GM23338 (cell line): ENCODE results near the gene CTSW. TPM values are rescaled to one million over a fixed set of nuclear protein-coding genes. Genes with fewer than 3 reads are reported as not detected.

Source experiments
- ATAC-seq: fragments of 200-7000 bp; cut with Tn5 transposase; 3 replicates; pipeline ENCODE4 v1.9.1; 2020
- DNase-seq: peaks from one replicate; pipeline ENCODE4 v3.0.0-alpha.2; 2015; ENCODE audit warnings: low spot score
- H2AFZ ChIP-seq: fragments of 200-600 bp; sonication (generic); 2 replicates; pipeline ENCODE4 v1.8.0; 2016; ENCODE audit warnings: antibody characterized with exemption, mild to moderate bottlenecking, moderate library complexity
- H3F3A ChIP-seq: fragments of 200-600 bp; sonication (generic); replicated peaks from 2 replicates; pipeline ENCODE4 v1.8.0; 2017; ENCODE audit warnings: antibody characterized with exemption, mixed run types, low read depth
- H3K27ac ChIP-seq: fragments of 200-600 bp; sonication (generic); 2 replicates; pipeline ENCODE4 v1.6.1; 2016; ENCODE audit warnings: low read depth
- H3K27me3 ChIP-seq: fragments of 200-600 bp; sonication (generic); 2 replicates; pipeline ENCODE4 v1.8.0; 2016; ENCODE audit warnings: mild to moderate bottlenecking, mixed run types, moderate library complexity; ENCODE audit not compliant: insufficient read depth
- H3K36me3 ChIP-seq: fragments of 200-600 bp; sonication (generic); 2 replicates; pipeline ENCODE4 v1.8.0; 2016; ENCODE audit warnings: mild to moderate bottlenecking; ENCODE audit not compliant: insufficient read depth
- H3K4me1 ChIP-seq: fragments of 200-600 bp; sonication (generic); 2 replicates; pipeline ENCODE4 v1.8.0; 2016; ENCODE audit warnings: mild to moderate bottlenecking, moderate library complexity; ENCODE audit not compliant: insufficient read depth
- H3K4me2 ChIP-seq: fragments of 200-600 bp; sonication (generic); 2 replicates; pipeline ENCODE4 v1.7.1; 2017; ENCODE audit warnings: mixed run types
- H3K4me3 ChIP-seq: fragments of 200-600 bp; sonication (generic); 2 replicates; pipeline ENCODE4 v1.6.1; 2016; ENCODE audit warnings: mixed run types
- H3K79me2 ChIP-seq: fragments of 200-600 bp; sonication (generic); replicated peaks from 2 replicates; pipeline ENCODE4 v1.8.0; 2017; ENCODE audit warnings: mild to moderate bottlenecking; ENCODE audit not compliant: insufficient read depth
- H3K9me2 ChIP-seq: fragments of 200-600 bp; sonication (generic); 2 replicates; pipeline ENCODE4 v1.8.0; 2017; ENCODE audit not compliant: insufficient read depth
- H4K20me1 ChIP-seq: fragments of 200-600 bp; sonication (generic); replicated peaks from 2 replicates; pipeline ENCODE4 v1.8.0; 2017; ENCODE audit warnings: mild to moderate bottlenecking; ENCODE audit not compliant: insufficient read depth
- H3K27ac Mint-ChIP-seq: 2 replicates; pipeline ENCODE4 v1.8.0; 2020; ENCODE audit warnings: inconsistent platforms, mild to moderate bottlenecking, moderate library complexity, mixed read lengths
- H3K27me3 Mint-ChIP-seq: 3 replicates; pipeline ENCODE4 v1.8.0; 2022; ENCODE audit warnings: low read depth, mild to moderate bottlenecking, moderate library complexity, mixed read lengths, inconsistent platforms; ENCODE audit not compliant: insufficient read depth, poor library complexity
- H3K36me3 Mint-ChIP-seq: 3 replicates; pipeline ENCODE4 v1.8.0; 2021; ENCODE audit warnings: low read depth, mild to moderate bottlenecking, inconsistent platforms, moderate library complexity, mixed read lengths
- H3K4me1 Mint-ChIP-seq: 3 replicates; pipeline ENCODE4 v1.8.0; 2020; ENCODE audit warnings: mild to moderate bottlenecking, inconsistent platforms, mixed read lengths
- H3K4me3 Mint-ChIP-seq: 3 replicates; pipeline ENCODE4 v1.8.0; 2021; ENCODE audit warnings: moderate library complexity, mild to moderate bottlenecking, inconsistent platforms, mixed read lengths
- H3K9me3 Mint-ChIP-seq: 3 replicates; pipeline ENCODE4 v1.8.0; 2020; ENCODE audit warnings: moderate library complexity, mild to moderate bottlenecking, inconsistent platforms, mixed read lengths
- CREB1 ChIP-seq: fragments of 250-450 bp; sonication (Bioruptor Pico); IDR thresholded peaks from 2 replicates; pipeline ENCODE4 v1.5.0; 2020; ENCODE audit warnings: low read depth, mild to moderate bottlenecking, moderate library complexity
- EZH2 ChIP-seq: fragments of 200-600 bp; sonication (generic); IDR thresholded peaks from one replicate; pipeline ENCODE4 v1.8.0; 2017; ENCODE audit warnings: antibody characterized with exemption, mild to moderate bottlenecking, low read depth; ENCODE audit not compliant: unreplicated experiment
- JUNB ChIP-seq: IDR thresholded peaks from one replicate; pipeline ENCODE4 v1.6.1; 2016; ENCODE audit warnings: antibody characterized with exemption; ENCODE audit not compliant: unreplicated experiment
- NANOG ChIP-seq: IDR thresholded peaks from 2 replicates; pipeline ENCODE4 v1.6.1; 2016; ENCODE audit warnings: antibody characterized with exemption, borderline replicate concordance
- STAT1 ChIP-seq: IDR thresholded peaks from one replicate; pipeline ENCODE4 v1.6.1; 2016; ENCODE audit warnings: antibody characterized with exemption; ENCODE audit not compliant: unreplicated experiment
- ZNF114 ChIP-seq: fragments of 250-450 bp; sonication (Bioruptor Pico); IDR thresholded peaks from 2 replicates; pipeline ENCODE4 v1.5.0; 2020; ENCODE audit warnings: mild to moderate bottlenecking, moderate library complexity
- ZNF331 ChIP-seq: fragments of 250-450 bp; sonication (Bioruptor Pico); IDR thresholded peaks from 2 replicates; pipeline ENCODE4 v1.5.0; 2020; ENCODE audit warnings: low read depth, mild to moderate bottlenecking, moderate library complexity
- polyA plus RNA-seq: library from polyadenylated mRNA; unstranded; fragments of >200 nt; fragmentation: Nextera tagmentation; extraction: Ambion mirVana; gene quantifications from 2 replicates; pipeline ENCODE4 v1.2.1, GENCODE V29; 2016
- total RNA-seq: library from RNA; depleted of rRNA; stranded (reverse); fragments of >200 nt; shearing (Covaris generic); gene quantifications from 2 replicates; pipeline ENCODE4 v1.2.3, GENCODE V29; 2014
- TF ChIP-seq, protein P1 (sequence below): IDR thresholded peaks from one replicate; pipeline ENCODE4 v1.6.1; 2018; ENCODE audit warnings: antibody characterized with exemption; ENCODE audit not compliant: unreplicated experiment
- TF ChIP-seq, protein P2 (sequence below): fragments of 250-450 bp; sonication (Bioruptor Pico); IDR thresholded peaks from 2 replicates; pipeline ENCODE4 v1.5.0; 2020; ENCODE audit warnings: mild to moderate bottlenecking, moderate library complexity
- TF ChIP-seq, protein P3 (sequence below): IDR thresholded peaks from 2 replicates; pipeline ENCODE4 v1.6.1; 2016; ENCODE audit warnings: antibody characterized with exemption

CTSW gene
- total and polyA plus RNA-seq, 2 experiments from 2014 or later: not detected

DNA sequence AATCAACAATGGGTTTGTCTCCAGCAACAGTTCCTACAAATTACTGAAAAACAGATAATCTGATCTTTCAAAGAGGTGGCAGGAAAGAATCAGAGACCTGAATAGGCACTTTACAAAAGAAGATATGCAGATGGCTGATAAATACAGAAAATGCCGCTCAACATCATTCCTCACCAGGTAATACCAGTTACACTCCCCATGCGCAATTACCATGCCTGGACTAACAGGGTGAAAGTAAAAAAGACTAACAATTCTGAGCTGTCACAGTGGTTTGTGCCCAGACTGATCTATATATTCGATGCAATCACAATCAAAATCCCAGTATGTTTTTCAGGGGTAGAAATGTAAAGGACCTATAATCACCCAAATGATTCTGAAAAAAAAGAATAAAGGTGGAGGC lies 35.8 kb upstream of the CTSW start (continued):
- TF ChIP-seq, protein P1, sequence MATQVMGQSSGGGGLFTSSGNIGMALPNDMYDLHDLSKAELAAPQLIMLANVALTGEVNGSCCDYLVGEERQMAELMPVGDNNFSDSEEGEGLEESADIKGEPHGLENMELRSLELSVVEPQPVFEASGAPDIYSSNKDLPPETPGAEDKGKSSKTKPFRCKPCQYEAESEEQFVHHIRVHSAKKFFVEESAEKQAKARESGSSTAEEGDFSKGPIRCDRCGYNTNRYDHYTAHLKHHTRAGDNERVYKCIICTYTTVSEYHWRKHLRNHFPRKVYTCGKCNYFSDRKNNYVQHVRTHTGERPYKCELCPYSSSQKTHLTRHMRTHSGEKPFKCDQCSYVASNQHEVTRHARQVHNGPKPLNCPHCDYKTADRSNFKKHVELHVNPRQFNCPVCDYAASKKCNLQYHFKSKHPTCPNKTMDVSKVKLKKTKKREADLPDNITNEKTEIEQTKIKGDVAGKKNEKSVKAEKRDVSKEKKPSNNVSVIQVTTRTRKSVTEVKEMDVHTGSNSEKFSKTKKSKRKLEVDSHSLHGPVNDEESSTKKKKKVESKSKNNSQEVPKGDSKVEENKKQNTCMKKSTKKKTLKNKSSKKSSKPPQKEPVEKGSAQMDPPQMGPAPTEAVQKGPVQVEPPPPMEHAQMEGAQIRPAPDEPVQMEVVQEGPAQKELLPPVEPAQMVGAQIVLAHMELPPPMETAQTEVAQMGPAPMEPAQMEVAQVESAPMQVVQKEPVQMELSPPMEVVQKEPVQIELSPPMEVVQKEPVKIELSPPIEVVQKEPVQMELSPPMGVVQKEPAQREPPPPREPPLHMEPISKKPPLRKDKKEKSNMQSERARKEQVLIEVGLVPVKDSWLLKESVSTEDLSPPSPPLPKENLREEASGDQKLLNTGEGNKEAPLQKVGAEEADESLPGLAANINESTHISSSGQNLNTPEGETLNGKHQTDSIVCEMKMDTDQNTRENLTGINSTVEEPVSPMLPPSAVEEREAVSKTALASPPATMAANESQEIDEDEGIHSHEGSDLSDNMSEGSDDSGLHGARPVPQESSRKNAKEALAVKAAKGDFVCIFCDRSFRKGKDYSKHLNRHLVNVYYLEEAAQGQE: no peak
- TF ChIP-seq NANOG (no peak), CREB1 (CRISPR knock-in tag) (no peak), ZNF331 (CRISPR knock-in tag) (no peak)

DNA sequence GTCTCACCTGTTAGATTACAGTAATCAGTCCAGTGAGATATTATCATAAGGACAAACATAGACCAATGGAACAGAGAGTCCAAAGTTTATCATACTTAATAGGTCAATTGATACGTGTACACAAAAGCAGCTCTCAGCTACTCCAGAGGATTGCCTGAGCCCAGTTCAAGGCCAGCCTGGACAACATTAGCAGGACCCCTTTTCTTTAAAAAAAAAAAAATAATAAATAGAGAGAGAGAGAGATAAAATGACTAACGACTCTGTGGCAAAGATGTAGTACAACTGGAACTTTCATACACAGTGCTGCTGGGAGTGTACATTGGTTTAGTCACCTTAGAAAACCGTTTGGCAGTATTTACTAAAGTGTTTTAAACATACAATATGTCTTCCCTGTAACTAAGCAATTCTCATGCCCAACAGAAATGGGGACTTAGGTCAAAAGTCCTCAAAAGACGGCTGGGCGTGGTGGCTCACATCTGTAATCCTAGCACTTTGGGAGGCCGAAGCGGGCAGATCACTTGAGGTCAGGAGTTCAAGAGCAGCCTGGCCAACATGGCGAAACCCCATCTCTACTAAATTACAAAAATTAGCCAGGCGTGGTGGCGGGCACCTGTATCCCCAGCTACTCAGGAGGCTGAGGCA lies 35.3 kb upstream of the CTSW start:
- H3K27ac Mint-ChIP-seq: no peak overlapping the region
- no peaks in the 10 kb centered on the region for H3K9me3 Mint-ChIP-seq
- peaks cover 7% of the 10 kb centered on the region for H3K27me3 Mint-ChIP-seq
- no peaks in the 10 kb centered on the region for H3K36me3 Mint-ChIP-seq
- Histone ChIP-seq H3K4me3 (no peak overlapping the region), H3K4me1 (no peaks in the 10 kb centered on the region; the same call in 1 of the 2 replicates), H3K79me2 (no peaks in the 10 kb centered on the region), H3K4me2 (no peak overlapping the region), H3K36me3 (no peaks in the 10 kb centered on the region), H2AFZ (no peak overlapping the region), H4K20me1 (no peaks in the 10 kb centered on the region; the same call in 1 of the 2 replicates), H3F3A (no peaks in the 10 kb centered on the region; the same call in 1 of the 2 replicates), H3K27me3 (no peaks in the 10 kb centered on the region), H3K27ac (no peak overlapping the region), H3K9me2 (no peaks in the 10 kb centered on the region)
- no peak overlapping the region for H3K4me3 Mint-ChIP-seq
- DNase-seq: no peak
- ATAC-seq: no peak
- H3K4me1 Mint-ChIP-seq: no peaks in the 10 kb centered on the region
- TF ChIP-seq NANOG (no peak), EZH2 (no peak), STAT1 (no peak), ZNF331 (CRISPR knock-in tag) (no peak), ZNF114 (CRISPR knock-in tag) (no peak), JUNB (no peak)
- TF ChIP-seq, protein P1: no peak
- TF ChIP-seq, protein P2, sequence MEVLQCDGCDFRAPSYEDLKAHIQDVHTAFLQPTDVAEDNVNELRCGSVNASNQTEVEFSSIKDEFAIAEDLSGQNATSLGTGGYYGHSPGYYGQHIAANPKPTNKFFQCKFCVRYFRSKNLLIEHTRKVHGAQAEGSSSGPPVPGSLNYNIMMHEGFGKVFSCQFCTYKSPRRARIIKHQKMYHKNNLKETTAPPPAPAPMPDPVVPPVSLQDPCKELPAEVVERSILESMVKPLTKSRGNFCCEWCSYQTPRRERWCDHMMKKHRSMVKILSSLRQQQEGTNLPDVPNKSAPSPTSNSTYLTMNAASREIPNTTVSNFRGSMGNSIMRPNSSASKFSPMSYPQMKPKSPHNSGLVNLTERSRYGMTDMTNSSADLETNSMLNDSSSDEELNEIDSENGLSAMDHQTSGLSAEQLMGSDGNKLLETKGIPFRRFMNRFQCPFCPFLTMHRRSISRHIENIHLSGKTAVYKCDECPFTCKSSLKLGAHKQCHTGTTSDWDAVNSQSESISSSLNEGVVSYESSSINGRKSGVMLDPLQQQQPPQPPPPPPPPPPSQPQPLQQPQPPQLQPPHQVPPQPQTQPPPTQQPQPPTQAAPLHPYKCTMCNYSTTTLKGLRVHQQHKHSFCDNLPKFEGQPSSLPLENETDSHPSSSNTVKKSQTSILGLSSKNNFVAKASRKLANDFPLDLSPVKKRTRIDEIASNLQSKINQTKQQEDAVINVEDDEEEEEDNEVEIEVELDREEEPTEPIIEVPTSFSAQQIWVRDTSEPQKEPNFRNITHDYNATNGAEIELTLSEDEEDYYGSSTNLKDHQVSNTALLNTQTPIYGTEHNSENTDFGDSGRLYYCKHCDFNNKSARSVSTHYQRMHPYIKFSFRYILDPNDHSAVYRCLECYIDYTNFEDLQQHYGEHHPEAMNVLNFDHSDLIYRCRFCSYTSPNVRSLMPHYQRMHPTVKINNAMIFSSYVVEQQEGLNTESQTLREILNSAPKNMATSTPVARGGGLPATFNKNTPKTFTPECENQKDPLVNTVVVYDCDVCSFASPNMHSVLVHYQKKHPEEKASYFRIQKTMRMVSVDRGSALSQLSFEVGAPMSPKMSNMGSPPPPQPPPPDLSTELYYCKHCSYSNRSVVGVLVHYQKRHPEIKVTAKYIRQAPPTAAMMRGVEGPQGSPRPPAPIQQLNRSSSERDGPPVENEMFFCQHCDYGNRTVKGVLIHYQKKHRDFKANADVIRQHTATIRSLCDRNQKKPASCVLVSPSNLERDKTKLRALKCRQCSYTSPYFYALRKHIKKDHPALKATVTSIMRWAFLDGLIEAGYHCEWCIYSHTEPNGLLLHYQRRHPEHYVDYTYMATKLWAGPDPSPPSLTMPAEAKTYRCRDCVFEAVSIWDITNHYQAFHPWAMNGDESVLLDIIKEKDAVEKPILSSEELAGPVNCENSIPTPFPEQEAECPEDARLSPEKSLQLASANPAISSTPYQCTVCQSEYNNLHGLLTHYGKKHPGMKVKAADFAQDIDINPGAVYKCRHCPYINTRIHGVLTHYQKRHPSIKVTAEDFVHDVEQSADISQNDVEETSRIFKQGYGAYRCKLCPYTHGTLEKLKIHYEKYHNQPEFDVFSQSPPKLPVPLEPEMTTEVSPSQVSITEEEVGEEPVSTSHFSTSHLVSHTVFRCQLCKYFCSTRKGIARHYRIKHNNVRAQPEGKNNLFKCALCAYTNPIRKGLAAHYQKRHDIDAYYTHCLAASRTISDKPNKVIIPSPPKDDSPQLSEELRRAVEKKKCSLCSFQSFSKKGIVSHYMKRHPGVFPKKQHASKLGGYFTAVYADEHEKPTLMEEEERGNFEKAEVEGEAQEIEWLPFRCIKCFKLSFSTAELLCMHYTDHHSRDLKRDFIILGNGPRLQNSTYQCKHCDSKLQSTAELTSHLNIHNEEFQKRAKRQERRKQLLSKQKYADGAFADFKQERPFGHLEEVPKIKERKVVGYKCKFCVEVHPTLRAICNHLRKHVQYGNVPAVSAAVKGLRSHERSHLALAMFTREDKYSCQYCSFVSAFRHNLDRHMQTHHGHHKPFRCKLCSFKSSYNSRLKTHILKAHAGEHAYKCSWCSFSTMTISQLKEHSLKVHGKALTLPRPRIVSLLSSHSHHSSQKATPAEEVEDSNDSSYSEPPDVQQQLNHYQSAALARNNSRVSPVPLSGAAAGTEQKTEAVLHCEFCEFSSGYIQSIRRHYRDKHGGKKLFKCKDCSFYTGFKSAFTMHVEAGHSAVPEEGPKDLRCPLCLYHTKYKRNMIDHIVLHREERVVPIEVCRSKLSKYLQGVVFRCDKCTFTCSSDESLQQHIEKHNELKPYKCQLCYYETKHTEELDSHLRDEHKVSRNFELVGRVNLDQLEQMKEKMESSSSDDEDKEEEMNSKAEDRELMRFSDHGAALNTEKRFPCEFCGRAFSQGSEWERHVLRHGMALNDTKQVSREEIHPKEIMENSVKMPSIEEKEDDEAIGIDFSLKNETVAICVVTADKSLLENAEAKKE (CRISPR knock-in tag): no peak
- TF ChIP-seq, protein P3, sequence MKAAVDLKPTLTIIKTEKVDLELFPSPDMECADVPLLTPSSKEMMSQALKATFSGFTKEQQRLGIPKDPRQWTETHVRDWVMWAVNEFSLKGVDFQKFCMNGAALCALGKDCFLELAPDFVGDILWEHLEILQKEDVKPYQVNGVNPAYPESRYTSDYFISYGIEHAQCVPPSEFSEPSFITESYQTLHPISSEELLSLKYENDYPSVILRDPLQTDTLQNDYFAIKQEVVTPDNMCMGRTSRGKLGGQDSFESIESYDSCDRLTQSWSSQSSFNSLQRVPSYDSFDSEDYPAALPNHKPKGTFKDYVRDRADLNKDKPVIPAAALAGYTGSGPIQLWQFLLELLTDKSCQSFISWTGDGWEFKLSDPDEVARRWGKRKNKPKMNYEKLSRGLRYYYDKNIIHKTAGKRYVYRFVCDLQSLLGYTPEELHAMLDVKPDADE: no peak
